Muscle of leg (tissue), 11 donors: ENCODE data around the gene ARHGAP21. TPM values are rescaled to one million over a fixed set of nuclear protein-coding genes. Genes with fewer than 3 reads are reported as not detected.

Experiments used
- DNase-seq: peaks from one replicate; pipeline ENCODE4 v3.0.0; 2013
- H3K27ac ChIP-seq: one replicate; pipeline ENCODE4 v1.5.1; 2013; ENCODE audit warnings: mild to moderate bottlenecking, low read length, control low read depth
- H3K27me3 ChIP-seq: one replicate; pipeline ENCODE4 v1.6.1; 2013; ENCODE audit warnings: low read length; ENCODE audit not compliant: control insufficient read depth, insufficient read depth
- H3K36me3 ChIP-seq: one replicate; pipeline ENCODE4 v1.6.1; 2013; ENCODE audit warnings: low read length; ENCODE audit not compliant: control insufficient read depth, insufficient read depth
- H3K4me1 ChIP-seq: one replicate; pipeline ENCODE4 v1.6.1; 2013; ENCODE audit warnings: low read length; ENCODE audit not compliant: control insufficient read depth, insufficient read depth
- H3K4me3 ChIP-seq: one replicate; pipeline ENCODE4 v1.5.1; 2013; ENCODE audit warnings: low read length, control low read depth
- H3K9me3 ChIP-seq: replicated peaks from 2 replicates; pipeline ENCODE4 v1.6.1; 2013; ENCODE audit warnings: low read depth, low read length; ENCODE audit not compliant: control insufficient read depth
- WGBS: methylation state at CpG from one replicate; pipeline ENCODE4 v1.1.5; 2013; ENCODE audit warnings: missing lambda C conversion rate; ENCODE audit not compliant: insufficient coverage; 5-methylcytosine and 5-hydroxymethylcytosine counted together
- polyA plus RNA-seq, 8 donors: library from polyadenylated mRNA; unstranded; fragments of 120-200 nt; gene quantifications; one replicate each; pipeline versions ENCODE4 v1.2.1 to v1.2.3, GENCODE V29; 2013; ENCODE audit warnings: inconsistent platforms in 1 of 8, low replicate concordance in 1 of 8; ENCODE audit not compliant: insufficient read length in 8 of 8, insufficient read depth in 1 of 8
- total RNA-seq: library from RNA; stranded (reverse); fragments of 120-200 nt; gene quantifications from one replicate; pipeline ENCODE4 v1.2.4, GENCODE V29; 2013

The ARHGAP21 gene
- total and polyA plus RNA-seq, 9 donors: 55.0 to 84.8 (median 63.5) TPM

- Histone ChIP-seq H3K4me3 (no peak overlapping the region), H3K27ac (no peak overlapping the region), H3K4me1 (peaks cover 6% of the 10 kb centered on the region), H3K9me3 (no peaks in the 10 kb centered on the region), H3K36me3 (no peaks in the 10 kb centered on the region), H3K27me3 (no peaks in the 10 kb centered on the region)
- DNase-seq: no peak
- WGBS: 93% methylated on average over 5 of the region's 5 CpGs
These were observed 29.6 kb downstream of the ARHGAP21 start for GRCh38 chr10:24694086-24694485.

DNA sequence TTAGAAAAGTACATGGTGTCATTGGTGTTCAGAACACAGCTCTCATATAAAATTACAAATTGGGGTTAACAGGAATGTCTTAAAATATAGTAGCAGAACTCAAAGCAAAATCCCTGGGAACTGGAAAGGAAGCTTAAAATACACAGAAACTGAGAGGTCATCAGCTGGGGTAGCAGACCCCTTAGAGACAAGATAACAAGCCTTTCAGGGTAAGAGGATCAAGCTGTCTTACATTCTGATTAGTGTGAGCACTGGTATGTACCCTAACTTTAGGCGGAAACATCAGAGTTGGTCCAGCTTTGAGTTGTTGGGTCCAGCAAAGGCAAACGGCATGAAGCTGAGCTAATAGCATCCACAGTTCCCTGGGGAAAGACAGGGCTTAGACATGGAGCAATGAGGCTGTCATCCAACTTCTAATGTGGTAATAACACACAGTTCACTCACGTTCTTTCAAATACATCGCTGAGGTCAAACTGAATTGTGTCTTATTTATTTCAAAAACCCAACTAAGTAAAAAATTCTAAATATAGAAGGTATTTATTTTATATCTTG, 32.6 kb downstream of the ARHGAP21 start:
- 67% methylated on average over 1 of the region's 4 CpGs for WGBS
- H3K4me1 ChIP-seq: peaks cover 6% of the 10 kb centered on the region
- H3K27ac ChIP-seq: no peak overlapping the region
- DNase-seq: peak; percentile 61
- no peaks in the 10 kb centered on the region for H3K9me3 ChIP-seq
- no peaks in the 10 kb centered on the region for H3K27me3 ChIP-seq
- H3K36me3 ChIP-seq: no peaks in the 10 kb centered on the region
- no peak overlapping the region for H3K4me3 ChIP-seq

GRCh38 chr10:24685958-24686540, 37.6 kb downstream of the ARHGAP21 start:
- no CpG with 5 or more reads among the region's 4 CpGs for WGBS
- H3K4me1 ChIP-seq: peaks cover under 1% of the 10 kb centered on the region
- no peak for DNase-seq
- H3K36me3 ChIP-seq: no peaks in the 10 kb centered on the region
- no peak overlapping the region for H3K27ac ChIP-seq
- H3K9me3 ChIP-seq: no peaks in the 10 kb centered on the region
- H3K27me3 ChIP-seq: no peaks in the 10 kb centered on the region
- no peak overlapping the region for H3K4me3 ChIP-seq

GRCh38 chr10:24683554-24683953, 40.1 kb downstream of the ARHGAP21 start:
- H3K9me3 ChIP-seq: peaks cover 7% of the 10 kb centered on the region
- no peaks in the 10 kb centered on the region for H3K27me3 ChIP-seq
- no peak overlapping the region for H3K27ac ChIP-seq
- H3K36me3 ChIP-seq: no peaks in the 10 kb centered on the region
- DNase-seq: no peak
- H3K4me3 ChIP-seq: no peak overlapping the region
- H3K4me1 ChIP-seq: no peaks in the 10 kb centered on the region

DNA sequence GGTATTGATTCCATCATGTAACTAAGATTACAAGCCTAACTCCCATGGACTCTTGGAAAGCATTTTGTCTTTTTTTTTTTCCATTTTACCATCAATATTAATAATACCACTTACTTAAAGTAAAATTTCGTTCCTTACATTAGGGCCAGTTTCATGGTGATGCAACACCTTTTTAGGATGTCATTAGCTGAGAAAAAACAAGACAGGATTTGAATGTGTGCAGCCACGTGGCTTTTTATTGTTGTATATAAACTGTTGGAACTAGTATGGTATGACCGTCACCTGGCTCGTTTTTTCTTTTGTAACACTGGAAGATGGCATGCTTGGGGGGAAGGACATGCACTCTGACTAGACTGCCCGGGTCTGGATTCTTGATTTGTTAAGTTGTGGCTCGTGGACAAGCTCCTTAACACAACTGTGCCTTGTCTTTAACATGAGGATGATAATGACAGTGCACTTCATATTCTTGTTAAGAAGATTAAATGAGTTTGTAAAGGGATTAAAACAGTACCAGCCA, 42.1 kb downstream of the ARHGAP21 start:
- peaks cover 11% of the 10 kb centered on the region for H3K9me3 ChIP-seq
- H3K36me3 ChIP-seq: no peaks in the 10 kb centered on the region
- H3K27ac ChIP-seq: no peak overlapping the region
- H3K4me1 ChIP-seq: no peaks in the 10 kb centered on the region
- H3K4me3 ChIP-seq: no peak overlapping the region
- DNase-seq: no peak
- WGBS: 60% methylated on average over 3 of the region's 6 CpGs
- no peaks in the 10 kb centered on the region for H3K27me3 ChIP-seq

DNA sequence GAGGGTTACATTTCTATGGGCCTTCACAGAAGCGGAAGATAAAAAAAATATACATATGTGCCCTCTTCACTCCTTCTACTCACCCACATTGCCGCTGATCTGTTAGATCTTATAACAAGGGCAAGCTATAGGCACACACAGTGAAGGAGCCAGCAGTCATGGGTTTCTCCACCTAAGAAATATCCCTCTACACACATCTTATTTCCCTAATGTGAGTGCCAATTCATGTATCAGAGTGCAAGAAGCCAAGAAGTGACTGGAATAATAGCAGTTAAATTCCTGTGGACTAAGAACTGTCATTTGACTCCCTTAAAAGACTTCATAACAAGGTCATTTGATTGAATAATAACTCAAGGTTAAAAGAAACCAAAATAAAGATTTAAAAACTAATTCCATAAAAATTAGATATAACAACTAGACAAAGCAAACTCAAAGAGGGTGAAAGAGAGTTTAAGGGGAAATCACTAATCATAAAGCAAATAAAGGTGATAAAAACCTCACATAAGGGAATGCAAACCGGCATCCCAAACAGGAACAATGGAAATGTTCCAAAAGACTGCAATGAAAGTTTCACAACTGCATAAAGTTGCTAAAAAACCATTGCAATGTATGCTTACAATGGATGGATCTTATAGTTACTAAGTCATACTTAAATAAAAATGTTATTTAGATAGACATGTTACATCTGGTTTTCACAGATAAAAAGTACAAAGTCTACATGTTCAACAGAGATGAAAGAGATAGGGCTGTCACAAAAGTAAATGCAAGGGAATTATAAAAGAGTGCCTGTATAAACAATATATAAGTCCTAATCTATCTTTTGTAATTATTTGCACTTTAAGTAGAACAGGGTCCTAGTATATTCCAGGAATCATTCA, 42.8 kb downstream of the ARHGAP21 start:
- no peak overlapping the region for H3K4me3 ChIP-seq
- no peaks in the 10 kb centered on the region for H3K27me3 ChIP-seq
- peak; percentile 21 for DNase-seq
- H3K9me3 ChIP-seq: peaks cover 11% of the 10 kb centered on the region
- no peaks in the 10 kb centered on the region for H3K4me1 ChIP-seq
- H3K36me3 ChIP-seq: no peaks in the 10 kb centered on the region
- WGBS: 71% methylated on average over 1 of the region's 3 CpGs
- H3K27ac ChIP-seq: no peak overlapping the region

DNA sequence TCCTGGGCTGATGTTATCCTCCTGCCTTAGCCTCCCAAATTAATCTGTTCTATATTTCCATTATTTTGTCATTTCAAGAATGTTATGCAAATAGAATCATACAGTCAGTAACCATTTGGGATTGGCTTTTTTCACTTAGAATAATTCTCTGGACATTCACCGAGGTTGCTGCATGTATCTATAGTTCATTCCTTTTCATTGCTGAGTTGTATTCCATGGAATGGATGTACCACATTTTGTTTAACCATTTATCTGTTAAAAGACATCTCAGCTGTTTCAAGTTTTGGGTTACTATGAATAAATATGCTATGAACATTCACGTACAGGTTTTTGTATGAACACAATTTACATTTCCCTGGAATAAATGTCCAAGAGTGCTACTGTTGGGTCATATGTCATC, 44.9 kb downstream of the ARHGAP21 start:
- WGBS: no CpG with 5 or more reads among the region's 2 CpGs
- no peaks in the 10 kb centered on the region for H3K4me1 ChIP-seq
- no peak overlapping the region for H3K4me3 ChIP-seq
- no peaks in the 10 kb centered on the region for H3K36me3 ChIP-seq
- H3K9me3 ChIP-seq: peaks cover 11% of the 10 kb centered on the region
- no peak for DNase-seq
- no peaks in the 10 kb centered on the region for H3K27me3 ChIP-seq
- no peak overlapping the region for H3K27ac ChIP-seq

DNA sequence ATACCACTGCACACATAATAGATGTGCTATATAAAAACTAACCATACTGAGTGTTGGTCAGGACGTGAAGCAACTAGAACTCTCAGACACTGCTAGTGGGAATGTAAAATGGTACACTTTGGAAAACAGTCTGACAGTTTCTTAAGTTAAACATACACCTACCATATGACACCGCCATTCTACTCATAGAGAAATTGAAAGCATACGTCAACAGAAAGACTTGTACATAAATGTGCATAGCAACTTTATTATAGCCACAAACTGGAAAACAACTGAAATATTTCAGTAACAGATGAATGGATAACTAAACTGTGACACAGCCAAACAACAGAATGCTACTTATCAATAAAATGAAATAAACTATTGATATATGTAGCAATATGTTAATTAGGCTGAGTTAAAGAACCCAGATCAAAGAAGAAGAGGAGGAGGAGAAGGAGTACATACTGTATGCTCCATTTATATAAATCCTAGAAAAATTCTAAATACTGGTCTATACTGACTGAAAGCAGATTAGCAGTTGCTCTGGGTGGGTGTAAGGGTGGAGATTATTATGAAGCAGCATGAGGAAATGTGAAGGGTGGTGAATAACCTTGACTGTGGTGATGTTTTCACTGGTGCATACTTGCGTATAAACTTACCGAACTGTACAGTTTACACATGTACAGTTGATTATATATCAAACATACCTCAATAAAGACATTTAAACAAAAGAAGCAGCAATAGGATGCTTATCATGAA, 48.6 kb downstream of the ARHGAP21 start:
- no peaks in the 10 kb centered on the region for H3K36me3 ChIP-seq
- H3K9me3 ChIP-seq: peaks cover 11% of the 10 kb centered on the region
- H3K27me3 ChIP-seq: no peaks in the 10 kb centered on the region
- no peak overlapping the region for H3K27ac ChIP-seq
- H3K4me3 ChIP-seq: no peak overlapping the region
- no peaks in the 10 kb centered on the region for H3K4me1 ChIP-seq
- WGBS: no CpG with 5 or more reads among the region's 5 CpGs
- DNase-seq: no peak

DNA sequence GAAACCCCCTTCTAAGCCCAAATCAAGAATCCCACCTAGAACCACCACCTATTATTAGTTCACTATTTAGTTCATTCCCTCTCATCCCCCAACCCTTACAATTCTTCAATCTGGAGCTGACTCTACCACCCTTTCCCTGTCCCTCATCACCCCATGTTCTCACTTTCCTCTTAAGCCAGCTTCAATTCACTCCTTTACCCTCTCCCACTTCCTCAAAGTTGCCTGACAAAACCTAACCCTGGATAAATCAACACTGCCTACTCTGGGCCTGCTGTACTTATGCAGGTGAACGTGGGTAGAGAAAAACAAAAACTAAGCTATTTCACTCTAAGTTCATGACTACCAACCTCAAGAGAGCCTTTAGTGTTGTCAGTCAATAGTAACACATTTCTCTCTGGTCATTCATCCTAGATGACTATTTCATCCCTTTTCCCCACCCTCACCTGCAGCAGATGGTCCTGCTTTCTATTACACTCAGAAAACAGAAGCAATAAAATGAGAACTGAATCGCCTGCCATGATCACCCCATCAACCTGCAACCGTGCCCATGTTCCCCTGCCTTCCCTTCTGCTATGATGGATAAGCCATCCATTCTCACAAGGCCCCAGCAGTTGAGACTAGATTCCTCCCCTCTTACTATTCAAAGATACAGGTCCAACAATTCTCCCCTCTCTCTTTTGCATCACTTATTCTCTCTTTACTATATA, 52.6 kb downstream of the ARHGAP21 start:
- Histone ChIP-seq H3K4me3 (no peak overlapping the region), H3K4me1 (no peaks in the 10 kb centered on the region), H3K27me3 (no peaks in the 10 kb centered on the region), H3K9me3 (no peaks in the 10 kb centered on the region), H3K36me3 (peaks cover 7% of the 10 kb centered on the region), H3K27ac (no peak overlapping the region)
- DNase-seq: no peak
- 78% methylated on average over 3 of the region's 3 CpGs for WGBS
